ENCODE results near the gene GTPBP6.

DNA sequence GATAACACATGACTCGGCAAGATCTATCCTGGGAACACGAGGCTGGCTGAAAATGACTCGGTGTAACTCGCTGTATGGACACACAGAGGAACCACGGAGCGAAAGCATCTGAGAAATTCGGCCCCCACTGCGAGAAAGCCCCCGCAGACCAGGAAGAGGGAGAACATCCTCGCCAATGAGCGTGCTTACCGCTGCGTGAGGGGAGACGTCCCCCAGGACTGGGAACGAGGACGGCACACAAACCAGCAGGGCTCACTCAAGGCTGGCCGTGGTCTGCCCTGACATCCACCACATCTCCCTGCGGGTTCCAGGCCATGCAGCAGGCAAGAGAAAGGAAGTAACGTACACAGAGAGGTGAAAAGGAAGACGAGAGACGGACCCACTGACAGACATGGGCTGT lies 17.6 kb upstream of the GTPBP6 start:
- TF ChIP-seq, protein P1, sequence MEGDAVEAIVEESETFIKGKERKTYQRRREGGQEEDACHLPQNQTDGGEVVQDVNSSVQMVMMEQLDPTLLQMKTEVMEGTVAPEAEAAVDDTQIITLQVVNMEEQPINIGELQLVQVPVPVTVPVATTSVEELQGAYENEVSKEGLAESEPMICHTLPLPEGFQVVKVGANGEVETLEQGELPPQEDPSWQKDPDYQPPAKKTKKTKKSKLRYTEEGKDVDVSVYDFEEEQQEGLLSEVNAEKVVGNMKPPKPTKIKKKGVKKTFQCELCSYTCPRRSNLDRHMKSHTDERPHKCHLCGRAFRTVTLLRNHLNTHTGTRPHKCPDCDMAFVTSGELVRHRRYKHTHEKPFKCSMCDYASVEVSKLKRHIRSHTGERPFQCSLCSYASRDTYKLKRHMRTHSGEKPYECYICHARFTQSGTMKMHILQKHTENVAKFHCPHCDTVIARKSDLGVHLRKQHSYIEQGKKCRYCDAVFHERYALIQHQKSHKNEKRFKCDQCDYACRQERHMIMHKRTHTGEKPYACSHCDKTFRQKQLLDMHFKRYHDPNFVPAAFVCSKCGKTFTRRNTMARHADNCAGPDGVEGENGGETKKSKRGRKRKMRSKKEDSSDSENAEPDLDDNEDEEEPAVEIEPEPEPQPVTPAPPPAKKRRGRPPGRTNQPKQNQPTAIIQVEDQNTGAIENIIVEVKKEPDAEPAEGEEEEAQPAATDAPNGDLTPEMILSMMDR (IDR thresholded peaks at IDR 0.05) = no peak
- no peak for TF ChIP-seq ZFX (IDR thresholded peaks at IDR 0.05; ENCODE audit: borderline replicate concordance)
